Colonic mucosa (tissue), 4 donors: Measurements from ENCODE around the gene RBM11. TPM values are rescaled to one million over a fixed set of nuclear protein-coding genes. Genes with fewer than 3 reads are reported as not detected.

Experiments
- DNase-seq: peaks from one replicate; pipeline ENCODE4 v3.0.0-alpha.2; 2020
- H3K27ac ChIP-seq: fragments of 200-600 bp; one replicate; pipeline ENCODE4 v1.8.0; 2021
- H3K27me3 ChIP-seq: fragments of 200-600 bp; one replicate; pipeline ENCODE4 v1.8.0; 2021
- H3K36me3 ChIP-seq: fragments of 200-600 bp; one replicate; pipeline ENCODE4 v1.8.0; 2021
- H3K4me1 ChIP-seq: fragments of 200-600 bp; one replicate; pipeline ENCODE4 v1.8.0; 2021; ENCODE audit warnings: mild to moderate bottlenecking
- H3K4me3 ChIP-seq: fragments of 200-600 bp; one replicate; pipeline ENCODE4 v1.8.0; 2021
- H3K9ac ChIP-seq, 2 donors: one replicate each; pipeline ENCODE4 v1.7.0; 2013; ENCODE audit warnings: control low read depth in 2 of 2, low read depth in 2 of 2, low read length in 2 of 2
- H3K9me3 ChIP-seq: fragments of 200-600 bp; one replicate; pipeline ENCODE4 v1.8.0; 2021
- CTCF ChIP-seq: fragments of 200-600 bp; IDR thresholded peaks from one replicate; pipeline ENCODE4 v1.8.0; 2022; ENCODE audit warnings: antibody characterized with exemption, mild to moderate bottlenecking
- intact Hi-C: fragments of 100-400 bp; cut with DNase I; formaldehyde crosslinking; loops from one replicate; pipeline ENCODE4 v1.14.1; 2022
- total RNA-seq, 2 donors: library from RNA; stranded (reverse); fragmentation: NEBNext Ultra II Directional in 1 of 2; extraction: Animal tissue kit (Norgen Biotek cat#: 25700) in 1 of 2; gene quantifications; one replicate each; pipeline ENCODE4 v1.2.1, GENCODE V29; 2021
- donor health status: healthy.
- donor health status: DM: no; HTN: no; CAD: no.
- donor health status: DM: no; HTN: no; CAD: no.

RBM11 gene
- total RNA-seq, 2 donors from 2014 or later, result 0.69 to 1.3 TPM

GRCh38 chr21:14243874-14244273 is 27.9 kb downstream of the RBM11 start:
- H3K9ac ChIP-seq, result no peak overlapping the region
- intact Hi-C loops, result no loop called here
- TF ChIP-seq CTCF, result no peak
- no peak for DNase-seq
- no peaks in the 10 kb centered on the region for H3K9me3 ChIP-seq
- H3K27ac ChIP-seq, result no peak overlapping the region
- H3K36me3 ChIP-seq, result no peaks in the 10 kb centered on the region
- no peaks in the 10 kb centered on the region for H3K4me1 ChIP-seq
- no peaks in the 10 kb centered on the region for H3K27me3 ChIP-seq
- H3K4me3 ChIP-seq, result no peak overlapping the region

DNA sequence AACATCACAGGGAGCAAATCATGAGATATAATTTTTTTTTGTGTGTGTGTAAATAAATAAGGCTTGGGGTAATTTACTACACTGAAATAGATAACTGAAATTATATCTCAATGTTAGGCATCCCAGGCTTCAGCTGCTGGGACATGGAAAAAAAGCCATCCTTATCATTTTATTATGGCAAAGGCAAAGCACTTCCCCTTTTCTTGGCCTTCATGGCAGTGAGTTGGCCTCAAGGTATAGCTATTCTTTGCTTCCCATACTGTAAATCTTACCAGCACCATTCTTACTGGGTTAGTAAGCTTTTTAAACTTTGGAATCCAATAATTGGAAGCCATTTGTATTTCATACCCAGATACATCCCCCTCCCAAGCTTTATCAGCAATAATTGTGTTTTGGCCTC is 29.0 kb downstream of the RBM11 start:
- no peaks in the 10 kb centered on the region for H3K4me1 ChIP-seq
- H3K27me3 ChIP-seq, result no peaks in the 10 kb centered on the region
- intact Hi-C loops, result no loop called here
- TF ChIP-seq CTCF, result no peak
- no peak overlapping the region for H3K4me3 ChIP-seq
- H3K27ac ChIP-seq, result no peak overlapping the region
- H3K9ac ChIP-seq, result no peak overlapping the region
- no peaks in the 10 kb centered on the region for H3K36me3 ChIP-seq
- H3K9me3 ChIP-seq, result no peaks in the 10 kb centered on the region
- DNase-seq, result no peak

- H3K9me3 ChIP-seq, result no peaks in the 10 kb centered on the region
- intact Hi-C loops, result no loop called here
- no peak for TF ChIP-seq CTCF
- H3K36me3 ChIP-seq, result no peaks in the 10 kb centered on the region
- no peak overlapping the region for H3K27ac ChIP-seq
- no peak overlapping the region for H3K4me3 ChIP-seq
- H3K4me1 ChIP-seq, result no peaks in the 10 kb centered on the region
- H3K9ac ChIP-seq, result no peak overlapping the region
- no peak for DNase-seq
- no peaks in the 10 kb centered on the region for H3K27me3 ChIP-seq
Observed at GRCh38 chr21:14245711-14246110, 29.8 kb downstream of the RBM11 start.

DNA sequence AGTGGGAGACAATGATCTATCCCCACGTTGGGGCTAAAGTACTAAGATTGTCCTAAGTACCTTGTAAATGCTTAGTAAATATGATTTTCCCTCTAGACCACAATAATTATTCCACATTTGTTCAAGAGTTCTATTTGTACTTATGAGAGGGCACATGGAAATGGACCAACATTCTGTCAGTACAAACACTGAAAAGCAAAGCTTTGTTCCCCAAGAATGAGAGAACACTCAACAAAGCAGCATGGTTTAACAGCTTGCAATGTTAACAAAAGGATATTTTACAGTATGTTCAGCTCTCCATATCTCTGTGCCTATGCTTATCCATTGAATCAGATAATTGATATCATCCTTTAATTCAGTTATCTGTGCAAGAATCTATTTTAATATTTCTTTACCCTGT is 35.4 kb downstream of the RBM11 start:
- no peak overlapping the region for H3K27ac ChIP-seq
- no peaks in the 10 kb centered on the region for H3K36me3 ChIP-seq
- intact Hi-C loops, result loop anchor here (10.0 kb wide), 2 partner anchors 133 to 1333 kb away; partner anchors contain the start of gene HSPA13
- TF ChIP-seq CTCF, result no peak
- no peaks in the 10 kb centered on the region for H3K9me3 ChIP-seq
- H3K27me3 ChIP-seq, result no peaks in the 10 kb centered on the region
- H3K9ac ChIP-seq, result no peak overlapping the region
- no peak for DNase-seq
- no peak overlapping the region for H3K4me3 ChIP-seq
- H3K4me1 ChIP-seq, result no peaks in the 10 kb centered on the region

- Histone ChIP-seq H3K27me3 (no peaks in the 10 kb centered on the region), H3K27ac (peak overlapping the region; percentile 63)
Observed at GRCh38 chr21:14259747-14260146, 43.8 kb downstream of the RBM11 start.

More at GRCh38 chr21:14259747-14260146, 43.8 kb downstream of the RBM11 start:
- Histone ChIP-seq H3K36me3 (no peaks in the 10 kb centered on the region), H3K4me3 (no peak overlapping the region), H3K9ac (peak overlapping the region in 1 of 2 donors; percentile 26), H3K4me1 (peaks cover 5% of the 10 kb centered on the region), H3K9me3 (no peaks in the 10 kb centered on the region)
- intact Hi-C loops, result loop anchor here (10.0 kb wide), 2 partner anchors 125 to 1325 kb away; partner anchors contain the start of gene HSPA13
- peak; percentile 30 for DNase-seq
- TF ChIP-seq CTCF, result peak; percentile 37
